GM18526 (cell line): Measurements from ENCODE around the gene TUBG1.

Source experiments
- POLR2A ChIP-seq: IDR thresholded peaks from 3 replicates; pipeline ENCODE4 v1.6.1; 2011; ENCODE audit not compliant: insufficient read length; ENCODE audit errors: extremely low read depth

The TUBG1 gene

GRCh38 chr17:42653179-42654124 is 44.0 kb downstream of the TUBG1 start:
- TF ChIP-seq POLR2A, result no peak

GRCh38 chr17:42655528-42655927 is 46.0 kb downstream of the TUBG1 start:
- no peak for TF ChIP-seq POLR2A

GRCh38 chr17:42657824-42658588 is 48.5 kb downstream of the TUBG1 start:
- no peak for TF ChIP-seq POLR2A

DNA sequence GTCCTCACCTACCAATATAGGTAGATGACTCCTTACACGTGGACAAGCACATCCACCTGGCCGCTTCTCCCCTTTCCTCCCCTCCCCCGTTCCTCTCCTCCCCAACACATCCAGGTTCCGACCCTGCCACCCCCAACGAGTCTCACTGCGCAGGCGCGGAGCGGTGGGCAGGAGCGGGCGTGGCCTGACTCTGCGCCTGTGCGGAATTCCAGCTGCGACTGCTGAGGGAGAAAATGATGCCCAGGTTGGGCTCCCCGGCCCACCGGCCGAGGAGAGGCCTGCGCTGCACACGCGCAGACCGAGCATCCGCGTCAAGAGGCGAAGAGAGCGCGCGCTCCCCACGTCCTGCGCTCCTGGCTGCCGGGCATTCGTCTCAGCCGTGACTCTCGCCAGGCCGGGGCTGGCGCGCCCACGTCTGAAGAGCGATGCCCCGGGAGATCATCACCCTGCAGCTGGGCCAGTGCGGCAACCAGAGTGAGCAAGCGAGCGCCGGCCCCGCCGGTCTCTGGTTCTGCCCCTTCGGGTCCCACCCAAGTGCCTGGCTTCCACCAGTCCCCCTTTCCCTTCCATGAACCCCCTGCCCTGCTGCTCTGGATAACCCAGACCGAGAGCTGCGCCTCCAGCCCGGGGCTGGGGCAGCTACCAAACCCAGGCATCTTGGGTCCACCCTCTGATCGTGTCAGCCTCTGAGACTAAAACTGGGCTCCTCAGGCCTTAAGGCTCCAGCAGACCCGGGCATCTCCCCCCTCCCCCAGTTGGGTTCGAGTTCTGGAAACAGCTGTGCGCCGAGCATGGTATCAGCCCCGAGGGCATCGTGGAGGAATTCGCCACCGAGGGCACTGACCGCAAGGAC is 49.8 kb downstream of the TUBG1 start, which contains the start of gene TUBG2:
Gene TUBG2 (plus strand): TSS at position 206 of the 853 bp plus-strand sequence. CDS start 220 bp downstream, at position 426.
- TF ChIP-seq POLR2A, result peak; percentile 65

GRCh38 chr17:42660692-42661345 is 51.3 kb downstream of the TUBG1 start:
- TF ChIP-seq POLR2A, result no peak
